HUES48 (cell line): ENCODE data around the gene OR2T29.
"Not testable (repeated sequence)": the region's sequence is repeated elsewhere in the genome, so short reads cannot be mapped to it uniquely, and the experiment has no call there.

Experiments used
- H3K27ac ChIP-seq: one replicate; pipeline ENCODE4 v1.7.0; 2013; ENCODE audit warnings: low read depth, low read length, inconsistent platforms
- H3K27me3 ChIP-seq: 2 replicates; pipeline ENCODE4 v1.6.1; 2013; ENCODE audit warnings: mild to moderate bottlenecking, low read length; ENCODE audit not compliant: control insufficient read depth, insufficient read depth
- H3K36me3 ChIP-seq: 2 replicates; pipeline ENCODE4 v1.6.1; 2013; ENCODE audit warnings: low read length; ENCODE audit not compliant: control insufficient read depth, insufficient read depth
- H3K4me1 ChIP-seq: 2 replicates; pipeline ENCODE4 v1.6.1; 2013; ENCODE audit warnings: mild to moderate bottlenecking, low read length; ENCODE audit not compliant: control insufficient read depth, insufficient read depth
- H3K4me3 ChIP-seq: 2 replicates; pipeline ENCODE4 v1.5.1; 2013; ENCODE audit warnings: mild to moderate bottlenecking, low read depth, low read length
- H3K9ac ChIP-seq: 2 replicates; pipeline ENCODE4 v1.6.1; 2013; ENCODE audit warnings: mild to moderate bottlenecking, low read depth, low read length, moderate library complexity
- H3K9me3 ChIP-seq: 2 replicates; pipeline ENCODE4 v1.6.1; 2013; ENCODE audit warnings: low read length; ENCODE audit not compliant: control insufficient read depth, insufficient read depth

Gene OR2T29

GRCh38 chr1:248576260-248576980 lies 13.8 kb upstream of the OR2T29 start:
- no peak overlapping the region for H3K9ac ChIP-seq
- H3K4me3 ChIP-seq, result no peak overlapping the region

GRCh38 chr1:248574657-248575056 lies 12.1 kb upstream of the OR2T29 start, which contains the start of gene OR2T34:
Gene OR2T34 (minus strand): TSS chr1:248574757. CDS start chr1:248574757, 0 bp downstream.
- not testable (repeated sequence) for H3K4me1 ChIP-seq, H3K36me3 ChIP-seq, H3K27me3 ChIP-seq, H3K4me3 ChIP-seq, H3K27ac ChIP-seq, H3K9ac ChIP-seq
- peaks cover 35% of the 10 kb centered on the region; the same call in 1 of the 2 replicates for H3K9me3 ChIP-seq

More at GRCh38 chr1:248576260-248576980, 13.8 kb upstream of the OR2T29 start:
- H3K4me1 ChIP-seq, result no peaks in the 10 kb centered on the region
- no peaks in the 10 kb centered on the region for H3K27me3 ChIP-seq
- H3K9me3 ChIP-seq, result peaks cover 41% of the 10 kb centered on the region
- H3K36me3 ChIP-seq, result no peaks in the 10 kb centered on the region
- no peak overlapping the region for H3K27ac ChIP-seq

GRCh38 chr1:248573856-248574255 lies 11.3 kb upstream of the OR2T29 start:
- not testable (repeated sequence) for H3K27ac ChIP-seq, H3K9ac ChIP-seq, H3K4me3 ChIP-seq, H3K27me3 ChIP-seq, H3K36me3 ChIP-seq, H3K4me1 ChIP-seq
- H3K9me3 ChIP-seq, result peaks cover 30% of the 10 kb centered on the region; the same call in 1 of the 2 replicates

GRCh38 chr1:248572049-248572448 lies 9.5 kb upstream of the OR2T29 start:
- H3K4me1 ChIP-seq, H3K4me3 ChIP-seq, H3K36me3 ChIP-seq: not testable (repeated sequence)

GRCh38 chr1:248570811-248571210 lies 8.2 kb upstream of the OR2T29 start:
- H3K36me3 ChIP-seq, H3K9ac ChIP-seq, H3K9me3 ChIP-seq, H3K4me3 ChIP-seq, H3K4me1 ChIP-seq, H3K27ac ChIP-seq, H3K27me3 ChIP-seq: not testable (repeated sequence)

More at GRCh38 chr1:248572049-248572448, 9.5 kb upstream of the OR2T29 start:
- H3K9me3 ChIP-seq, result peaks cover 19% of the 10 kb centered on the region; the same call in 1 of the 2 replicates
- not testable (repeated sequence) for H3K27me3 ChIP-seq, H3K9ac ChIP-seq, H3K27ac ChIP-seq

- H3K36me3 ChIP-seq, H3K27me3 ChIP-seq, H3K9ac ChIP-seq, H3K27ac ChIP-seq, H3K4me1 ChIP-seq, H3K4me3 ChIP-seq: not testable (repeated sequence)
- peaks cover 10% of the 10 kb centered on the region for H3K9me3 ChIP-seq
Observed at GRCh38 chr1:248569049-248569448, 6.5 kb upstream of the OR2T29 start.

GRCh38 chr1:248565530-248566373 lies 3.2 kb upstream of the OR2T29 start:
- H3K27ac ChIP-seq, H3K4me1 ChIP-seq, H3K9me3 ChIP-seq, H3K36me3 ChIP-seq, H3K4me3 ChIP-seq, H3K27me3 ChIP-seq, H3K9ac ChIP-seq: not testable (repeated sequence)

GRCh38 chr1:248551027-248551426 lies 11.5 kb downstream of the OR2T29 start:
- not testable (repeated sequence) for H3K4me3 ChIP-seq, H3K27ac ChIP-seq, H3K36me3 ChIP-seq, H3K4me1 ChIP-seq, H3K9me3 ChIP-seq, H3K27me3 ChIP-seq, H3K9ac ChIP-seq

GRCh38 chr1:248547383-248547782 lies 15.2 kb downstream of the OR2T29 start:
- not testable (repeated sequence) for H3K9me3 ChIP-seq, H3K4me1 ChIP-seq, H3K27me3 ChIP-seq, H3K36me3 ChIP-seq, H3K4me3 ChIP-seq, H3K27ac ChIP-seq, H3K9ac ChIP-seq

GRCh38 chr1:248537449-248537848 lies 25.1 kb downstream of the OR2T29 start:
- H3K9ac ChIP-seq, H3K27ac ChIP-seq, H3K4me3 ChIP-seq, H3K27me3 ChIP-seq, H3K4me1 ChIP-seq, H3K9me3 ChIP-seq, H3K36me3 ChIP-seq: not testable (repeated sequence)

- Histone ChIP-seq H3K27ac (no peak overlapping the region), H3K4me1 (no peaks in the 10 kb centered on the region), H3K9ac (no peak overlapping the region), H3K9me3 (peaks cover 65% of the 10 kb centered on the region), H3K36me3 (no peaks in the 10 kb centered on the region), H3K4me3 (no peak overlapping the region), H3K27me3 (no peaks in the 10 kb centered on the region)
Observed at GRCh38 chr1:248521856-248522255, 40.7 kb downstream of the OR2T29 start.
